ENCODE data around the gene PHF20.
"Not testable (repeated sequence)": the region's sequence is repeated elsewhere in the genome, so short reads cannot be mapped to it uniquely, and the experiment has no call there.

PHF20 gene

GRCh38 chr20:35839904-35840303, 68.1 kb downstream of the PHF20 start:
- no peak for DNase-seq (ENCODE audit: low spot score)

- no peak for DNase-seq (ENCODE audit: low spot score)
Measured at GRCh38 chr20:35840421-35840820, 68.6 kb downstream of the PHF20 start.

GRCh38 chr20:35842361-35842760, 70.5 kb downstream of the PHF20 start:
- no peak for DNase-seq (ENCODE audit: low spot score)

DNA sequence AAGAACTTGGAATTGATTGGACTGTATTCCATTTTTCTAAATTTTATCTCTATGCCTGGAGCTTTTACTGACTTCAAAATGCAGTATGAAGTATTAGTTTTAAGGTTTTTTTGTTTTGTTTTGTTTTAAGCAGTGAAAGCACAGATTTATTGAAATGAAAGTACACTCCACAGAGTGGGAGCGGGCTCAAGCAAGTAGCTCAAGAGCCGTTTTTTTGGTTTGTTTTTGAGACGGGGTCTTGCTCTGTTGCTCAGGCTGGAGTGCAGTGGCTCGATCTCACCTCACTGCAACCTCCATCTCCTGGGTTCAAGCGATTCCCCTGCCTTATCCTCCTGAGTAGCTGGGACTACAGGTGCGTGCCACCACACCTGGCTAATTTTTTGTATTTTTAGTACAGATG, 72.1 kb downstream of the PHF20 start:
- not testable (repeated sequence) for DNase-seq (ENCODE audit: low spot score)

- DNase-seq (ENCODE audit: low spot score) = no peak
Measured at GRCh38 chr20:35845561-35845960, 73.7 kb downstream of the PHF20 start.

GRCh38 chr20:35849706-35850105, 77.9 kb downstream of the PHF20 start:
- no peak for DNase-seq (ENCODE audit: low spot score)

DNA sequence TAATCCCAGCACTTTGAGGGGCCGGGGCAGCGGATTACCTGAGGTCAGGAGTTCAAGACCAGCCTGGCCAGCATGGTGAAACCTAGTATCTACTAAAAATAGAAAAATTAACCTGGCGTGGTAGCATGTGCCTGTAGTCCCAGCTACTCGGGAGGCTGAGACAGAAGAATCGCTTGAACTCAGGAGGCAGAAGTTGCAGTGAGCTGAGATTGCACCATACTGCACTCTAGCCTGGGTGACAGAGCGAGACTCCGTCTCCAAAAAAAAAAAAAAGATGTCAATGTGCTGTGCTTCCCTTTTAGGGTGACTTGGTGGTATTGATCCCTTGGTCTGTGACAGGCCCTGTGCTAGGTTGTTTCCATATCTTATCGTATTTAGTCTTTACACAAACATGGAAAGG, 79.8 kb downstream of the PHF20 start:
- DNase-seq (ENCODE audit: low spot score) = not testable (repeated sequence)

DNA sequence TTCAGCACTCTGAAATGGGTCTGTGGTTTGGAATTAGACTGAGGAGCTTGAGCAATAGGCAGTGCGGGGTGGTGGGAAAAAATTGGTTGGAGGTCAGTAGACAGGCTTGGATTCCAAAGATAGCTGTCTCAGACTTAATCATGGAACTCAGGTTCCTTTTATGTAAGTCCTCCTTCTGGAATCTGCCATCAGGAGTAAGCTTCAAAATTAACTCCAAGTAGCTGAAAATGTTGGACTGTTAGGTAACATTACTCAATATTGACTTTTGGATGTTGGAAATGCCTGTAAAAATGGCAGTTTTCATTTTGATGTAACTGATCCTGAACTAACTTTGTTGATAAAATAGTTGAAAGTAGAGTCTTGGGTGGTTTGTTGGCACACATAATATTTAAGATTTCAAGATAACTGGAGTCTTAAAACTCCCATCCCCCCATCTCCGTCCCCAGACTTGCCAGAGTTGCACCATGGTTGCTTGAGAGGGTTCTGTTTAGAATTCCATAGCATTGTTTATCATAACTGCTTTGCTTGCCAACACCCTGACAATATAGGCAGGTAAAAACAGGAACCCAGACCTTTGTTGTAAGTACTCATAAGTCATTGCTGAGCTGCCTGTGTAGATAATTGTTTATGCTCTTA, 83.0 kb downstream of the PHF20 start:
- DNase-seq (ENCODE audit: low spot score) = no peak

GRCh38 chr20:35855641-35856040, 83.8 kb downstream of the PHF20 start:
- DNase-seq (ENCODE audit: low spot score) = not testable (repeated sequence)

- no peak for DNase-seq (ENCODE audit: low spot score)
Measured at GRCh38 chr20:35856866-35857265, 85.1 kb downstream of the PHF20 start.

DNA sequence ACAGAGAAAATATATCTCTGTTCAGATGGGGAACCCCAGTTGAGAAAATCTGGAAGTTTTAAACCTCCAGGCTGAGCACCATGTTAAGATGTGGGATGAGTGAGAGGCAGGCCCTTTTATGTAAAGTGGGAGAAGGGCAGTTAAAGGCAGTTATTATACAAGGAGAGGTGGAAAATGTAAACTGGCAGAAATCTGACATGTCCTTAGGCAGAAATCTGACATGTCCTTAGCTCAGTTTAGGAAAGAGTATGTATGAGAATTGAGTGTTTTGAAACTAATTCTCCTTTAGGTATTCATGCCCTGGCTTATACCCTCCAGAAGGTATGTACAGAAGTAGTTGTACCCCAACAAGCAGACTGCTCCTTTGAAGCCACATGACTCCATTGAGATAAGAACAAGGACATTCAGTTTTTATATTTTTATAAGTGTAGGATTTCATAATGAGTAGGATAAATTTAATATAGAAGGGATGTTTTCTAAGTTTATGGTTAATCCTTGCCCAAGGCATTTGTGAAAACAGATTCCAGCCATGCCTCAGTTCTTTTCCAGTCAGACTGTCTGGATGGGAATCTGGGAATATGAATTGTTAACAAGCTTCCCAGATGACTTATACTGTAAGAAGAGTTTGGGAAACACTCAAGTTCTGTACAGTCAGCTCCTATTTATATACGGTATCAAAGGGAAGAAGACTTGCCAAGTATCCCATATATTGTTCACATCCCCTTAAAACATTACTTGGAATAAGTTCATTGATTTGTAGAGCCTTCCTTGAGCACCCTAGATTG, 94.8 kb downstream of the PHF20 start:
- no peak for DNase-seq (ENCODE audit: low spot score)

DNA sequence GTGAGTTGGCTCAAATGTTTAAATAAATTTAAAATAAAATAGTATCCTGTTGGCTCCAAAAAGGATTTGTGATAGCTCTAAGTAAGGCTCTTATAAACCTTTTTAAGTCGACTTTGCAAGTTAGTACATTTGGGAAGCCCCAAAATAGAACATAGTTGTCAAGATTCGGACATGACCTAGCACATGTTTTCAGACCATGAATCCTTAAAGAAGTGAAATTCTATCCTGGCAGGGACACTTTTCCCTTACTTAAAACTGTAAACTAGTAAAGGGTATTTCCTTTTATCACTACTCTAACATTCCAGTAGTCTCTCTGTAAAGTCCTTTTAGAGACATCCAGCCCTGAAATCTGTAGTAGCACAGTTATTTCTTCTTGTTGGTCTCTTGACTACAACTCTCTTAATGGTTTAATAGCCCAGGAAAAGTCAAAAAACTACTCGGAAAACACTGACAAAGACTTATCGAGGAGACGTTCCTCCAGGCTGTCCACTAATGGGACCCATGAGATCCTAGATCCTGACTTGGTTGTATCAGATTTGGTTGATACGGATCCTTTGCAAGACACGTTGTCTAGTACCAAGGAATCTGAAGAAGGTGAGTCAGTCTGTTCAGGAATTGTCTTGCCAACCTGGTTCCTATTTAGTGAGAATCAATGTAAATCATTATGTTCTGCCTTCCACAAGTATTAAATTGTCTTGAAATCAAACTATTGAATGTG, 98.9 kb downstream of the PHF20 start:
- no peak for DNase-seq (ENCODE audit: low spot score)

DNA sequence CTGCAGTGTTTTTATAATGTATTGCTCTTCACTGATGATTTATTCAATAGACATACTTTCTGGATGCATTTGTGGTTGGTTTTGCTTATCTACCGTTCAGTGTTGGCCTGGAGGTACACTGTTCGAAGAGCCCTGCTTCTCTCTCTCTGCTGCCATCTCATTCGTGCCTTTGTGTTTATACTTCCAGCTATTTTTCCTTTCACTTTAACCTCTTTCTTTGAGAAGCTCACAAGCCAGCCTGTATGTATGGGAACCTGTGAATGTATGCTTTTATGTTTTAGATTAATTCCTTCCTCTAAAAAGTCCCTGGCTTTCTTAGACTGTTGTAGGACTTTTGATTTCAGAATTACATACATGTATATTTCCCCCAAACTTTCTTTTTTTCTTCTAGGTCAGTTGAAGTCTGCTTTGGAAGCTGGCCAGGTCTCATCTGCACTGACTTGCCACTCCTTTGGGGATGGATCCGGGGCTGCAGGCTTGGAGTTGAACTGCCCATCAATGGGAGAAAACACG, 99.5 kb downstream of the PHF20 start:
- DNase-seq (ENCODE audit: low spot score) = no peak

DNA sequence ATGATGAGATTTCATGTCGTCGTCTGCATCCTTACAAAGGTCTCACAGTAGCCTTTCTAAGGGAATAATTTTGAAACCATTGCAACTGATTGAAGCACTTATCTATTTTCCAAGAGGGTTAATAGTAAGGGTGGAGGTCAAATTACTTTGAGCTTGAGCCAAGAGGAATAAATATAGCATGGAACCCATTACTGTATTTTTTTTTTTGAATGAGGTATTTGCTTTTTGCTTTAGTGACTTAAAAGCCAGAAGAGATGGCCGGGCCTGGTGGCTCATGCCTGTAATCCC, 104.2 kb downstream of the PHF20 start:
- DNase-seq (ENCODE audit: low spot score) = no peak

DNA sequence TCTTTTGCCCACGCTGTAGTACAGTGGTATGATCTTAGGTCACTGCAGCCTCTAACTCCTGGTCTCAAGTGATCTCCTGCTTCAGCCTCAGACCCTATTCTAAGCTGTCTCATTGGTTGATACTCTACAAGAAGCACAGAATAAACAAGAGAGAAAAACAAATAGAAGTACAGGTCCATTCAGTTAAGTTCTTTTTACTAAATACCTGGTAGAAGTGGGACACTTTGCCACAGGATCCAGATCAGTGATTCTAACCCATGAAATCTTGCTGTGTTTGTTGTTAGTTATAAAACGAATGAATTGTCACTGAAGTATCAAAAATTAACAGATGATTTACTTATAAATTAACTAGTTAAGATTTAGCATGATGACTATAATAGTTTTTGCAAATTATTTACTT, 105.8 kb downstream of the PHF20 start:
- DNase-seq (ENCODE audit: low spot score) = no peak

- DNase-seq (ENCODE audit: low spot score) = no peak
Measured at GRCh38 chr20:35878113-35878625, 106.4 kb downstream of the PHF20 start.

DNA sequence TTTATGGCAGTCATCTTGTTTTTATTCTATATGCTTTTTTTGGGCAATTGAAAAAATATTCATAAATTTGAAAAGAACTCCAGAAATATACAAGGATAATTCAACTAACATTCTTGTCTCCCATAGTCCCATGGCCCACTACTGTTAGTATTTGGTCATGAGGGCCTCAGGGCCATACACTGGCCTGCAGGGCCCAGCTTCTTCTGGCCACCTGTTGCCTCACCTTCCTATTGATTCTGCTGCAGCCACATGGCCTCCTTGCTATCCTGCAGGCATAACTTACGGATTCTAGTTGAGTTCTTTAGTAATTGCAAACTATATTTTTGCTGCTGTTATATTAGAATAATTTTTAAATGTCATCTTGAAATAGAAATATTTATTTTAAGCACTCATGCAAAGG, 109.9 kb downstream of the PHF20 start:
- no peak for DNase-seq (ENCODE audit: low spot score)

- not testable (repeated sequence) for DNase-seq (ENCODE audit: low spot score)
Measured at GRCh38 chr20:35882427-35883161, 110.8 kb downstream of the PHF20 start.

- DNase-seq (ENCODE audit: low spot score) = no peak
Measured at GRCh38 chr20:35883336-35883777, 111.5 kb downstream of the PHF20 start.

DNA sequence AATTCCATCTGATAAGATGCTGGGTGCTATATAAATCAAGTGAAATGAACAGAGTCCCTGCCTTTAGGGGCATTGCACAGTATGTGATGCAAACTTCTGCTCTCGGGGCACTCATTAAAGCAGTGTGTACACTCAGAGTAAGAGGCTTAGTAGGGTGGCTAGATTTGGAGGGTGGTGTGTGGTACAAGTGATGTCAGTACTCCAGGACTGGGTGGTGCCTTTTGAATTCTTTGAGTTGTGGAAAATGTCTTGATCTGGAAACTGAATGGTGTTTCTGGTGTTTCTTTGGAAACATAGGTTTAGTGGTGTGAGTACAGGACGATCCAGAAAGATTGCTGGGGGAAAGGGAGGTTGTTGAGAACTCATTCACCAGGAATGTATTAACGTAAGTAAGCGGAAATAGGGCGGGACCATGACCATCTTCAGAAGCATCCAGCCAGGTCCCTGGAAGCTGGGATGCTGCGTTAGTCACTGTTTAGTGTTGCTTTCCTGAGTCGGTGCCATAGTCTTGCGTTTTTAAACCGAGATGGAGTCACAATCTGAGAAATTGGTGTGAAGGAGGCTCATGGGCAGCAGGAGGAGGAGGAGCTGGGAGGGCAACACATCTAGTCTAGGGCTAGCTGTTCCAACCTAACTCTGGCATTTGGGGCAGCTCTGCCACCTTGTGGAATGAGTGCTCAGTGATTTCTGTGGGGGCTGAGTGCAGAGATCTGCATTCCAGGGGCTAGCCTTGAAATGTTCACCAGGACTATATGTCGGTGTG, 112.1 kb downstream of the PHF20 start:
- DNase-seq (ENCODE audit: low spot score) = peak; percentile 100

DNA sequence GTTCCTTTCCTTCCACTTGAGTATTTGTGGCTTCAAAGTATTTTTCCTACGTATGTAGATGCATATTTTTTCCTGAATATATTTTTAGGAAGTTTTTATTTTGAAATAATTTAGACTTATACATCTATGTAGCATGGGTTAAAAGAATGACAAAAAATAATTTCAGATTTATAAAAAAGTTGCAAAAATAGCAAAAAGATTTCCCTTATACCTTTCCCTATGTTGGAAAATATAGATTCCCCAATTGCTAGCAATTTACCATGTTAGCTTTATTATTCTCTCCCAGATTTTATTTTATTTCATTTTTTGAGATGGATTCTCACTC, 112.7 kb downstream of the PHF20 start:
- DNase-seq (ENCODE audit: low spot score) = no peak

DNA sequence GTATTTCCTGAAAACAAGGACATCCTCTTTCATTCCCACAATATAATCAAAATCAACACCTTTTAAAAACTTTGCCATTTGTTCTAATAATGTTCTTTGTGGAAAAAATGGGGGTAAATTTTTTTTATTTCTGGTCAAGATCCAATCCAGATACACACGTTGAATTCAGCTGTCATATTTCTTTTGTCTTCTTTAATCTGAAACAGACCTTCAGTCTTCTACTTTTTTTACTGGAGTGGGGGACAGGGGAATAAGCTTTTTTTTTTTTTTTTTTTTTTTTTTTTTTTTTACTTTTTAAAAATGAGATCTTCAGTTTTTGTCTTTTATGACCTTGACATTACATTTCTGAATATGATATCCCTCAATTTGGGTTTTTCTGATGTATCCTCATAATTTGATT, 113.4 kb downstream of the PHF20 start:
- DNase-seq (ENCODE audit: low spot score) = no peak
